ENCODE measurements around the gene MRPS12. TPM values are rescaled to one million over a fixed set of nuclear protein-coding genes. Genes with fewer than 3 reads are reported as not detected.
"Not testable (repeated sequence)": the region's sequence is repeated elsewhere in the genome, so short reads cannot be mapped to it uniquely, and the experiment has no call there.

Gene MRPS12
- polyA plus RNA-seq (ENCODE audit: insufficient read length in 12 of 12) = 10 to 100 TPM in 11 of 12 donors, not detected in 1; 13.6 to 26.5 (median 14.8) TPM
- long read RNA-seq, donor 1, transcript MRPS12-201 (3 exons, 1,207 nt) = major isoform, 18 of 44 reads
- long read RNA-seq, donor 1, partial matches to known transcripts = 19 of 44 reads
- long read RNA-seq, donor 1, other reads (novel, unspliced or antisense) = 0 of 44 reads
- long read RNA-seq, donor 2, transcript MRPS12-201 (3 exons, 1,207 nt) = major isoform, 14 of 31 reads
- long read RNA-seq, donor 2, transcript MRPS12-202 (3 exons, 929 nt) = minor isoform, 5 of 31 reads
- long read RNA-seq, donor 2, partial matches to known transcripts = 11 of 31 reads
- long read RNA-seq, donor 2, other reads (novel, unspliced or antisense) = 0 of 31 reads
- long read RNA-seq, donor 3, transcript MRPS12-201 (3 exons, 1,207 nt) = major isoform, 6 of 7 reads
- long read RNA-seq, donor 3, partial matches to known transcripts = 0 of 7 reads
- long read RNA-seq, donor 3, other reads (novel, unspliced or antisense) = 0 of 7 reads
- long read RNA-seq, donor 4, partial matches to known transcripts = 6 of 10 reads
- long read RNA-seq, donor 4, other reads (novel, unspliced or antisense) = 0 of 10 reads
- long read RNA-seq, donor 5, transcript MRPS12-202 (3 exons, 929 nt) = minor isoform, 7 of 35 reads
- long read RNA-seq, donor 5, transcript MRPS12-203 (2 exons, 1,220 nt) = minor isoform, 5 of 35 reads
- long read RNA-seq, donor 5, transcript MRPS12-201 (3 exons, 1,207 nt) = major isoform, 10 of 35 reads
- long read RNA-seq, donor 5, partial matches to known transcripts = 13 of 35 reads
- long read RNA-seq, donor 5, other reads (novel, unspliced or antisense) = 0 of 35 reads
- long read RNA-seq, donor 6, transcript MRPS12-201 (3 exons, 1,207 nt) = major isoform, 9 of 13 reads
- long read RNA-seq, donor 6, partial matches to known transcripts = 0 of 13 reads
- long read RNA-seq, donor 6, other reads (novel, unspliced or antisense) = 0 of 13 reads
- long read RNA-seq, donor 7, transcript MRPS12-201 (3 exons, 1,207 nt) = major isoform, 8 of 9 reads
- long read RNA-seq, donor 7, partial matches to known transcripts = 0 of 9 reads
- long read RNA-seq, donor 7, other reads (novel, unspliced or antisense) = 0 of 9 reads
- long read RNA-seq, donor 8, transcript MRPS12-202 (3 exons, 929 nt) = minor isoform, 7 of 48 reads
- long read RNA-seq, donor 8, transcript MRPS12-201 (3 exons, 1,207 nt) = major isoform, 18 of 48 reads
- long read RNA-seq, donor 8, partial matches to known transcripts = 20 of 48 reads
- long read RNA-seq, donor 8, other reads (novel, unspliced or antisense) = 0 of 48 reads
- long read RNA-seq, donor 9, transcript MRPS12-201 (3 exons, 1,207 nt) = major isoform, 5 of 7 reads
- long read RNA-seq, donor 9, partial matches to known transcripts = 0 of 7 reads
- long read RNA-seq, donor 9, other reads (novel, unspliced or antisense) = 0 of 7 reads
- long read RNA-seq, donor 10, transcript MRPS12-201 (3 exons, 1,207 nt) = major isoform, 15 of 21 reads
- long read RNA-seq, donor 10, transcript MRPS12-202 (3 exons, 929 nt) = minor isoform, 5 of 21 reads
- long read RNA-seq, donor 10, partial matches to known transcripts = 0 of 21 reads
- long read RNA-seq, donor 10, other reads (novel, unspliced or antisense) = 0 of 21 reads
- long read RNA-seq, donor 11, transcript MRPS12-201 (3 exons, 1,207 nt) = major isoform, 15 of 32 reads
- long read RNA-seq, donor 11, transcript MRPS12-202 (3 exons, 929 nt) = minor isoform, 10 of 32 reads
- long read RNA-seq, donor 11, partial matches to known transcripts = 5 of 32 reads
- long read RNA-seq, donor 11, other reads (novel, unspliced or antisense) = 0 of 32 reads

- peak; percentile 99 for DNase-seq
These were observed at the start of gene MRPS12 for GRCh38 chr19:38930776-38931520. Gene MRPS12, plus strand, starts transcription at chr19:38930944. Its CDS starts 351 bp downstream, at chr19:38931295.

DNA sequence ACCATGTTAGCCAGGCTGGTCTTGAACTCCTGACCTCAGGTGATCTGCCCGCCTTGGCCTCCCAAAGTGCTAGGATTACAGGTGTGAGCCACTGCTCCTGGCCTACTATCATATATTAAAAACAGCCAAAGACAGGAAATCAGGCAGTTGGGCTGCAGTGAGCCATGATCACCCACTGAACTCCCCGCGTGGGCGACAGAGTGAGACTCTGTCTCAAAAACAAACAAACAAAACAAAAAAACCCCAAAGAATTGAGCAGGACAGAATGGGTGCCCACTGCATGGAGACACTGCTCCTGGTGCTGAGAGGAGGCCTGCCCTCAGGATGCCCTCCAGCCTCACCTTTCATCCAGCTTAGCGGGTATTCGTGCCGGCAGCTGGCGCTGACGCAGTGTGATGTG lies 47.5 kb upstream of the MRPS12 start:
- DNase-seq = no peak

DNA sequence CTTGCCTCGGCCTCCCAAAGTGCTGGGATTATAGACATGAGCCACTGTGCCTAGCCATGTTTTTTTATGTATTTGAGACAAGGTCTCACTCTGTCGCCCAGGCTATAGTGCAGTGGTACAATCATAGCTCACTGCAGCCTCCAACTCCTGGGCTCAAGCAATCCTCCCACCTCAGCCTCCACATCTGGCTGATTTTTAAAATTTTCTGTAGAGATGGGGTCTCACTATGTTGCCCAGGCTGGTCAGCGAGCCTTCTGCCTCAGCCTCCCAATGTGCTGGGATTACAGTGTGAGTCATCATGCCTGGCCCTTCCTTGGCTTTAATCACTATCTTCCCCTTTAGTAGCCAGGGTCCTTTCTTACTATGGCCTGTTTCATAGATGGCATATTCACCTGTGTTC lies 46.1 kb upstream of the MRPS12 start:
- not testable (repeated sequence) for DNase-seq

- DNase-seq = no peak
These were observed 41.9 kb upstream of the MRPS12 start for GRCh38 chr19:38888876-38889275.

GRCh38 chr19:38889803-38890202 lies 40.9 kb upstream of the MRPS12 start:
- DNase-seq = no peak

- DNase-seq = no peak
These were observed 40.1 kb upstream of the MRPS12 start for GRCh38 chr19:38890686-38891085.

- no peak for DNase-seq
These were observed 39.0 kb upstream of the MRPS12 start for GRCh38 chr19:38891771-38892170.

DNA sequence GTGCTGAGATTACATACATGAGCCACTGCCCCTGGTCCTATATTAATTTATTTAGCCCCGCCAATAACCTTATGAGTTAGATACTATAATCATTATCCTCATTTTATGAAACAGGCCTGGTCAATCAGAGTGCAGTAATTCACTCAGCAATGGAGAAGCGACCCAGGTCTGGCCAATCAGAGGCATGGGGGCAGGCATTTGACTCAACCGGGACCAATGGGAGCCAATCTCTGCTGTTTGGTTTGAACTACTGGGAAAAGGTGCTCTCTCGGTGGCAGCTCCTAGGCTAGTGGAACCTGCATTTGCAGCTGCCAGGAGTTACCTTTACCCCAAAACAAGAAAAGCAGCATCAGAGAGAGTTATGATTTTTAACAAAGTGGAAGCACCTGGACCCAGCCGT lies 37.9 kb upstream of the MRPS12 start:
- no peak for DNase-seq

GRCh38 chr19:38893341-38893771 lies 37.4 kb upstream of the MRPS12 start:
- no peak for DNase-seq

DNA sequence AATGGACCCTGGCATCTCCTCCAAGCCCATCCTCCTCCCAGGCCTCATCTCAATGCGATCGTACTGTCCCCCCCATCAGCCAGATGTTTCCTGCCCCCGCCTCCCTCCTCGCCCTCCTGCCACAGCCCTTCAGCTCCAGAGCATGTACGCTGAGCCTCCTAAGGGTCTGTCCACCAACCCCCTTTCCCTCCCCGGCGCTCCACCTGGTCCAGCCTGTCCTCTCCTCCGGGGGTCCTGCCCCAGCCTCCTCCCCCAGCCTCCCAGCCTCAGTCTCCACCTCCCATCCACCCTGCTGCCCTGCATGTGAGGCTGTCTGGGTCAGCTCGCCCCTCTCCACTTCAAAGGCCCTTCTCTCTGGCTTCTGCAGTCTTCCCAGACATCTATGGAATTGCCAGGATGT lies 35.8 kb upstream of the MRPS12 start:
- no peak for DNase-seq

DNA sequence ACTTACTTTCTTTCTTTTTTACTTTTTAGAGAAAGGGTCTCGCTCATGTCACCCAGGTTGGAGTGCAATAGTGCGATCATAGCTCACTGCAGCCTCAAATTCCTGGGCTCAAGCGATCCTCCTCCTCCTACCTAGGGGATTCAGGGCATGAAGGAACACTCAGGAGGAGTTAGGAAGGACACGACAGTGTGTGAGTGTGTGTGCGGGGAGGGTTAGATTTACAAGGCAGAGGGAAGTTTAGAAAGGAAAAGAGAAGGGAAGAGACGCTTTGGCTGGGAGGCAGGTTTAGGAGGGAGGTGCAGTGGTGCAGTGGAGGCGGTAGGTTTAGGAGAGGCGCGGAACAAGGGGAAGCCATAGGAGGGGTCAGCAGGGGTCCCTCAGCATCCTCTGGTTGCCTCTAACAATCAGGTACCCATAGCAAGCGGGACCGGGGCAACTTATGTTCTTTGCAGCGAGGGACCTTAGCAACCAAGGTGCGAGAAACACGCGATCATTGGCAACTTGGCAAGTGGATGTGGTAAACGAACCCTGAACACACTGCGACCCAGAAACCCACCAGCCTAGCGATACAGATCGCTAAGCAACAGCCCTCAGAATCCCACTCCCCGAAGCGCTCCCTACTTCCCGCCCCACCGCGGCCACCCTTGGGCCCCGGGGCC lies 31.8 kb upstream of the MRPS12 start:
- DNase-seq = no peak

- DNase-seq = peak; percentile 100
These were observed 31.1 kb upstream of the MRPS12 start, which contains the start of the genes NFKBIB and SIRT2 for GRCh38 chr19:38899447-38900201. Gene NFKBIB, plus strand, starts transcription at chr19:38899969. Its CDS starts 64 bp downstream, at chr19:38900033. Gene SIRT2, minus strand, starts transcription at chr19:38899618. Its CDS starts 97 bp downstream, at chr19:38899521.

GRCh38 chr19:38900202-38900629 lies 30.5 kb upstream of the MRPS12 start:
- DNase-seq = no peak

- no peak for DNase-seq
These were observed 30.0 kb upstream of the MRPS12 start for GRCh38 chr19:38900743-38901190.

DNA sequence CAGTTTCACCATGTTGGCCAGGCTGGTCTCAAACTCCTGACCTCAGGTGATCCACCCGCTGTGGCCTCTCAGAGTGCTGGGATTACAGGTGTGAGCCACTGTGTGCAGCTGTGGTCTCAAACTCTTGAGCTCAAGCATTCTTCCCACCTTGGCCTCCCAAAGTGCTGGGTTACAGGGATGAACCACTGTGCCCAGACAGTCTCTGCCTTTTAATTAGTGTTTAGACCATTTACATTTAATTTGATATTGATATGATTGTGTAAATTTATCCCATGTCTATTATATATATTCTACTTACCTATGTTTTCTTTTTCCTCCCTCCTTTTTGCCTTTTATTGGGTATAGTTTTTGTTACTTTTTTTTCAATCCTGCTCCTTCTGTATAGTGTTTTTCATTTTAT lies 29.1 kb upstream of the MRPS12 start:
- DNase-seq = no peak

DNA sequence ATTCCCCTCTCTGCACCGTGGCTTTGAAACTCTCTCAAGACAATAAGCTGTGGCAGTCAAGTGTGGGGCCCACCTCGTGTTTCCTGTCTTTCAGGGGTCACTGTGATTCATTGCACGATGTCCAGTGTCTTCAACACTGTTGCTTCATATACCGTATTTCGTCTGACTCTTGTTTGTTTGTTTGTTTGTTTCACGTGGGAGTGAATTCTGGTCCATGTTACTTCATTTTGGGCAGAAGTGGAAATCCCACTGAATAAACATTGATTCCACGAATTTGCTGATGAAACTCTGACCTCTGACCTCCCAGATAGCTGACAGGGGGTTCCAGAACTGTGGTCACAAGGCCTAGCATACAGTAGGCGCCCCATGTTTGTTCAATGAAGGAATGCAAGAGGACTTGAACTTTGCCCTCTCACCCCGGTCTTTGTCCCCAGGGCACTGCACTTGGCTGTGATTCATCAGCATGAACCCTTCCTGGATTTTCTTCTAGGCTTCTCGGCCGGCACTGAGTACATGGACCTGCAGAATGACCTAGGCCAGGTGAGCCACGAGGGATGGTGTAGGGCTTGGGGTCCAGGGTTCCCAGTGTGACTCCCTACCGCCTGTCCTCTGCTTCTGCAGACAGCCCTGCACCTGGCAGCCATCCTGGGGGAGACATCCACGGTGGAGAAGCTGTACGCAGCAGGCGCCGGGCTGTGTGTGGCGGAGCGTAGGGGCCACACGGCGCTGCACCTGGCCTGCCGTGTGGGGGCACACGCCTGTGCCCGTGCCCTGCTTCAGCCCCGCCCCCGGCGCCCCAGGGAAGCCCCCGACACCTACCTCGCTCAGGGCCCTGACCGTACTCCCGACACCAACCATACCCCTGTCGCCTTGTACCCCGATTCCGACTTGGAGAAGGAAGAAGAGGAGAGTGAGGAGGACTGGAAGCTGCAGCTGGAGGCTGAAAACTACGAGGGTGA lies 25.9 kb upstream of the MRPS12 start:
- DNase-seq = no peak

DNA sequence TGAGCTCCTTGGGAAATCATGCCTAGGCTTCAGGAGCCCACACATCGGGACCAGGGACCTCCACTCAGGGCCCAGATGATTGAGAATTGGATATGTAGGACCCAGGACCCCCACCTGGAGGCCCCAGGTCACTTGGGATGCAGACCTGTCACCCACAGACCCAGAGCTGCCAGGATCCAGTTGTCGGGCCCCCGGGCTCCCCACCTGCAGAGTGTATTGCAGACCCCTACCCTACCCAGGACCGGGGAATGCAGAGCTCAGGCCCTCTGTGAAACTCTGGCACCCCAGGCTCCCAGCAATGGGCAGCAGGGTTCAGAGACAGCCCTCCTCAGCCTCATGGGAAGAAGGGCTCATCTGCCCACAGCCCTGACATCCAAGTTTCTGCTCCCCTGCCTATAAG lies 25.1 kb upstream of the MRPS12 start:
- DNase-seq = no peak

Measured in muscle of arm (tissue), 14 donors.